HepG2 (cell line): ENCODE data around the gene GDPD1. TPM values are rescaled to one million over a fixed set of nuclear protein-coding genes. Genes with fewer than 3 reads are reported as not detected.

Experiments used
- ATAC-seq: fragments of 200-7000 bp; cut with Tn5 transposase; 3 replicates; pipeline ENCODE4 v1.9.1; 2020; ENCODE audit warnings: mild to moderate bottlenecking, moderate library complexity
- BruUV-seq: library from RNA; stranded (reverse); fragments of 400-500 nt; replicated peaks from 2 replicates; lab custom pipeline; 2021; lab: Mats Ljungman, UMichigan
- CTCF ChIA-PET: fragments of 300-600 bp; formaldehyde crosslinking; extraction: SDS; loops from one replicate; lab custom pipeline; 2021; ENCODE audit warnings: low total read pairs, inconsistent platforms, low intra/inter-chr PET ratio; lab: Yijun Ruan, JAX
- POLR2A ChIA-PET: fragments of 350-600 bp; sonication (Branson Sonifier 250); formaldehyde crosslinking; loops from one replicate; lab custom pipeline; 2020; ENCODE audit warnings: antibody characterized with exemption, inconsistent platforms; lab: Yijun Ruan, JAX
- DNase-seq: peaks from one replicate; pipeline ENCODE4 v3.0.0-alpha.2; 2015; ENCODE audit warnings: low spot score
- FAIRE-seq: peaks from 3 replicates; lab custom pipeline; 2011; peaks lifted over from hg19 to GRCh38; lab: Jason Lieb, UNC
- H2AFZ ChIP-seq: one replicate; pipeline ENCODE4 v1.6.1; 2011; ENCODE audit warnings: low read length, inconsistent platforms
- H3K27ac ChIP-seq: fragments of 300-600 bp; 3 replicates; pipeline ENCODE4 v1.8.0; 2011; ENCODE audit warnings: mixed run types, mild to moderate bottlenecking, mixed read lengths, low read length, inconsistent platforms; ENCODE audit not compliant: insufficient read depth; ENCODE audit errors: extremely low read length
- H3K27me3 ChIP-seq, 2 experiments: fragments of 200-600 bp in 1 of 2; 2 replicates in 1 of 2; 3 replicates in 1 of 2; pipeline versions ENCODE4 v1.6.0 to v1.8.0; 2011; ENCODE audit warnings: low read length in 2 of 2, mild to moderate bottlenecking in 2 of 2, moderate library complexity in 2 of 2, inconsistent platforms in 1 of 2; ENCODE audit not compliant: insufficient read depth in 2 of 2, control insufficient read depth in 1 of 2
- H3K36me3 ChIP-seq, 2 experiments: fragments of 200-600 bp in 1 of 2; replicated peaks in 1 of 2; 2 replicates in 1 of 2; 3 replicates in 1 of 2; pipeline versions ENCODE4 v1.5.1 to v1.8.0; 2011; ENCODE audit warnings: low read length in 2 of 2, inconsistent platforms in 1 of 2; ENCODE audit not compliant: insufficient read depth in 2 of 2, control insufficient read depth in 1 of 2
- H3K4me1 ChIP-seq: 2 replicates; pipeline ENCODE4 v1.5.1; 2012; ENCODE audit warnings: low read length, inconsistent platforms; ENCODE audit not compliant: insufficient read depth
- H3K4me2 ChIP-seq: 2 replicates; pipeline ENCODE4 v1.6.0; 2011; ENCODE audit warnings: low read depth, low read length, inconsistent platforms
- H3K4me3 ChIP-seq, 3 experiments: fragments of 200-600 bp in 1 of 3; sonication (generic), shearing (Covaris generic) in 1 of 3; replicated peaks in 1 of 3; 2 replicates each; pipeline ENCODE4 v1.5.1; 2011 to 2016; ENCODE audit warnings: low read length in 3 of 3, inconsistent platforms in 2 of 3, low read depth in 2 of 3, mild to moderate bottlenecking in 2 of 3, control low read depth in 1 of 3, mixed read lengths in 1 of 3; ENCODE audit not compliant: insufficient read depth in 1 of 3
- H3K79me2 ChIP-seq: one replicate; pipeline ENCODE4 v1.6.1; 2011; ENCODE audit warnings: low read length, inconsistent platforms; ENCODE audit not compliant: insufficient read depth
- H3K9ac ChIP-seq: 2 replicates; pipeline ENCODE4 v1.6.0; 2011; ENCODE audit warnings: mild to moderate bottlenecking, low read depth, low read length, inconsistent platforms; ENCODE audit not compliant: insufficient read depth
- H3K9me3 ChIP-seq: 2 replicates; pipeline ENCODE4 v1.5.1; 2012; ENCODE audit warnings: mild to moderate bottlenecking, low read length
- H4K20me1 ChIP-seq: 2 replicates; pipeline ENCODE4 v1.6.0; 2011; ENCODE audit warnings: inconsistent platforms, mild to moderate bottlenecking, low read length, moderate library complexity; ENCODE audit not compliant: insufficient read depth
- ASH2L ChIP-seq: fragments of 300-600, 200-600 bp; sonication (generic); IDR thresholded peaks from 2 replicates; pipeline ENCODE4 v1.7.0; 2017; ENCODE audit warnings: low read depth, mild to moderate bottlenecking, moderate library complexity, mixed read lengths, low read length; ENCODE audit not compliant: insufficient read length
- CHCHD3 ChIP-seq: sonication (generic); formaldehyde crosslinking; IDR thresholded peaks from 2 replicates; pipeline ENCODE4 v1.8.0; 2022; ENCODE audit warnings: mild to moderate bottlenecking, missing genetic modification reagents, moderate library complexity
- CHD2 ChIP-seq: IDR thresholded peaks from 2 replicates; pipeline ENCODE4 v1.6.1; 2011; ENCODE audit warnings: low read depth, low read length, improper control_type of control experiment
- HNF1B ChIP-seq: sonication (generic); formaldehyde crosslinking; IDR thresholded peaks from 2 replicates; pipeline ENCODE4 v1.5.1; 2020; ENCODE audit warnings: mild to moderate bottlenecking, moderate library complexity, missing genetic modification reagents
- HNRNPK ChIP-seq: fragments of 200-400 bp; formaldehyde crosslinking; IDR thresholded peaks from 2 replicates; pipeline ENCODE4 v1.6.1; 2018; ENCODE audit warnings: low read length, low read depth, moderate library complexity, mild to moderate bottlenecking; ENCODE audit not compliant: poor library complexity, severe bottlenecking
- KDM4B ChIP-seq: sonication (generic); formaldehyde crosslinking; IDR thresholded peaks from 2 replicates; pipeline ENCODE4 v1.4.0; 2020; ENCODE audit warnings: missing genetic modification reagents
- KIAA2018 ChIP-seq: sonication (generic); formaldehyde crosslinking; IDR thresholded peaks from 2 replicates; pipeline ENCODE4 v1.5.0; 2020; ENCODE audit warnings: mild to moderate bottlenecking, missing genetic modification reagents, borderline replicate concordance
- NFKBIZ ChIP-seq: IDR thresholded peaks from 2 replicates; pipeline ENCODE4 v1.6.1; 2018; ENCODE audit warnings: missing genetic modification reagents, missing compliant biosample characterization
- POLR2A ChIP-seq, 2 experiments: IDR thresholded peaks; 2 replicates each; pipeline ENCODE4 v1.6.1; 2011; ENCODE audit warnings: low read depth in 2 of 2, low read length in 2 of 2, mild to moderate bottlenecking in 1 of 2, moderate library complexity in 1 of 2; ENCODE audit not compliant: insufficient read depth in 1 of 2
- REPIN1 ChIP-seq: sonication (generic); formaldehyde crosslinking; IDR thresholded peaks from 2 replicates; pipeline ENCODE4 v1.8.0; 2022; ENCODE audit warnings: missing genetic modification reagents, low read depth, mild to moderate bottlenecking, borderline replicate concordance
- SP1 ChIP-seq, 2 experiments: fragments of 450-650 bp in 1 of 2; sonication (generic) in 1 of 2; formaldehyde crosslinking in 1 of 2; IDR thresholded peaks; 2 replicates each; pipeline versions ENCODE4 v1.4.0 to v1.6.1; 2016 to 2020; ENCODE audit warnings: missing genetic modification reagents in 1 of 2
- ZBTB42 ChIP-seq: sonication (generic); formaldehyde crosslinking; IDR thresholded peaks from 2 replicates; pipeline ENCODE4 v1.5.0; 2020; ENCODE audit warnings: mild to moderate bottlenecking, missing genetic modification reagents
- ZFP36L2 ChIP-seq: sonication (generic); formaldehyde crosslinking; IDR thresholded peaks from 2 replicates; pipeline ENCODE4 v1.4.0; 2020; ENCODE audit warnings: missing genetic modification reagents
- ZNF317 ChIP-seq: sonication (generic); formaldehyde crosslinking; IDR thresholded peaks from 2 replicates; pipeline ENCODE4 v1.5.0; 2020; ENCODE audit warnings: mild to moderate bottlenecking, missing genetic modification reagents
- ZNF747 ChIP-seq: sonication (generic); formaldehyde crosslinking; IDR thresholded peaks from 2 replicates; pipeline ENCODE4 v1.8.1; 2023; ENCODE audit warnings: missing genetic modification reagents, mild to moderate bottlenecking, borderline replicate concordance
- WGBS: methylation state at CpG from one replicate; pipeline ENCODE4 v1.1.6; 2017; ENCODE audit warnings: low lambda C conversion rate; 5-methylcytosine and 5-hydroxymethylcytosine counted together
- in situ Hi-C: cut with HindIII; loops from 2 replicates; pipeline ENCODE4 v1.10.0; 2017; ENCODE audit warnings: low pct_unique_long_range_greater_than_20kb; ENCODE audit not compliant: extremely low pct_ligation_motif_present
- intact Hi-C: fragments of 100-400 bp; cut with micrococcal nuclease; formaldehyde crosslinking; loops from one replicate; pipeline ENCODE4 v1.10.0; 2022; ENCODE audit not compliant: unreplicated experiment
- polyA plus RNA-seq, 8 experiments: library from polyadenylated mRNA; depleted of rRNA in 3 of 8; stranded (reverse) in 7 of 8; unstranded in 1 of 8; fragments of >200 nt; fragmentation: Illumina TruSeq in 4 of 8; extraction: Trizol in 4 of 8; gene quantifications; 2 replicates each; pipeline versions ENCODE4 v1.2.1 to v1.2.3, GENCODE V29; 2011 to 2016; ENCODE audit warnings: low read depth in 4 of 8, missing spikeins in 1 of 8, mixed read lengths in 1 of 8; ENCODE audit not compliant: insufficient read depth in 1 of 8
- total RNA-seq, 5 experiments: library from RNA; depleted of rRNA; stranded (reverse); fragments of >200 nt; fragmentation: Illumina TruSeq; extraction: Trizol; gene quantifications; 2 replicates each; pipeline ENCODE4 v1.2.3, GENCODE V29; 2016; ENCODE audit warnings: low read depth in 1 of 5

GDPD1 gene
- total and polyA plus RNA-seq, 2 of the 13 experiments (the other 11 are each of a cell fraction or from before 2014, with no cell fraction given): 6.0 to 7.7 TPM

GRCh38 chr17:59278406-59278805, 58.1 kb downstream of the GDPD1 start:
- ATAC-seq: no peak
- H3K27ac ChIP-seq: no peak overlapping the region
- BruUV-seq: no TSS peak
- 65% methylated on average over 4 of the region's 4 CpGs for WGBS
- ChIA-PET CTCF (no interaction called here), POLR2A (no interaction called here)
- no peak overlapping the region for H3K4me3 ChIP-seq
- no peak overlapping the region for H2AFZ ChIP-seq
- no peaks in the 10 kb centered on the region for H4K20me1 ChIP-seq
- no peak for DNase-seq
- no peaks in the 10 kb centered on the region for H3K36me3 ChIP-seq
- no peaks in the 10 kb centered on the region for H3K9me3 ChIP-seq
- H3K79me2 ChIP-seq: no peaks in the 10 kb centered on the region
- intact Hi-C loops (no loop called here), in situ Hi-C loops (no loop called here)
- H3K9ac ChIP-seq: no peak overlapping the region
- H3K4me2 ChIP-seq: no peak overlapping the region
- H3K27me3 ChIP-seq: no peaks in the 10 kb centered on the region; a peak in 1 of 5 replicates
- no peak for FAIRE-seq
- peaks cover 9% of the 10 kb centered on the region for H3K4me1 ChIP-seq
- TF ChIP-seq HNF1B (CRISPR knock-in tag) (no peak), ASH2L (no peak), SP1 (IDR thresholded peaks at IDR 0.05) (no peak), SP1 (CRISPR knock-in tag; IDR thresholded peaks at IDR 0.05) (no peak), ZBTB42 (no peak), KDM4B (no peak), CHD2 (no peak), ZNF317 (CRISPR knock-in tag) (no peak), HNRNPK (no peak), POLR2A (IDR thresholded peaks at IDR 0.05; ENCODE audit: insufficient read depth in 1 of 2, low read depth in 2 of 2, low read length in 2 of 2) (no peak), CHCHD3 (CRISPR knock-in tag) (no peak), ZNF747 (CRISPR knock-in tag) (no peak), ZFP36L2 (CRISPR knock-in tag) (no peak), NFKBIZ (no peak), KIAA2018 (CRISPR knock-in tag) (no peak), REPIN1 (CRISPR knock-in tag) (no peak)
